Epidermal melanocyte (primary cell): Measurements from ENCODE around the gene VLDLR.
"Not testable (repeated sequence)": the region's sequence is repeated elsewhere in the genome, so short reads cannot be mapped to it uniquely, and the experiment has no call there.

Experiments used
- DNase-seq: peaks from one replicate; pipeline ENCODE4 v3.0.0; 2011; ENCODE audit warnings: low spot score; ENCODE audit not compliant: insufficient read length

The VLDLR gene

DNA sequence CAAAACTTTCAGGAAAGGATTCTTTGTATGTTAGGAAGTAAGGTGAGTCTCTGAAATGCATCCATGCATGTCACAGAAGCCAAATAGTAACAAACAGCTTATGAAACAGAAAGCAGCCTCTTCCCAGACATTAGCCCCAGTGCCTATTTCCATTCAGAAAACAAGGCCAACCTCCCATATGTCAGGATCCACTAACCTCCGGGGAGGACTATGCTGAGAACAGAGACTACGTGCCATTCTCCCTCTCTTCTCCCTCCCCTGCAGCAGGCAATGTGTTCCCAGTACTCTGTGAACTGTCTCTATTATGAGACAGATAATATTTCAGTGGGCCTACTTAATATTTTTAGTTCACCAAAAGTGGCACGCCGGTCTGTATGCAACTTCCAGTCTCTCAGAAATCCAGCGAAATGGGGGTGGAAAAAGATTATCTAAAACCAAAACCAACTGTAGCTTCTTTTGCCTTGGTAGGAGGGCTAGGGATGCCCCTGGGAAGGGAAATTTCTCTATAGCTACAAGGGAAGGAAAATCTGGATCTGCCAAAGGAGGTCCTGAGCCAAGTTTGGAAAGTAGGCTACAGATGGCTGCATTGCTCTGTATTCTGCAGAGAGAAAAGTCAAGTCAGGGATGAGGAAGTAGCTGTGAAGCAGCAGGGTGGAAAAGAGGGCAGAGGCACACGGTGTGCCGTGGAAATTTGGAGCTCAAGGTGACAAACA, 42.0 kb downstream of the VLDLR start:
- no peak for DNase-seq

DNA sequence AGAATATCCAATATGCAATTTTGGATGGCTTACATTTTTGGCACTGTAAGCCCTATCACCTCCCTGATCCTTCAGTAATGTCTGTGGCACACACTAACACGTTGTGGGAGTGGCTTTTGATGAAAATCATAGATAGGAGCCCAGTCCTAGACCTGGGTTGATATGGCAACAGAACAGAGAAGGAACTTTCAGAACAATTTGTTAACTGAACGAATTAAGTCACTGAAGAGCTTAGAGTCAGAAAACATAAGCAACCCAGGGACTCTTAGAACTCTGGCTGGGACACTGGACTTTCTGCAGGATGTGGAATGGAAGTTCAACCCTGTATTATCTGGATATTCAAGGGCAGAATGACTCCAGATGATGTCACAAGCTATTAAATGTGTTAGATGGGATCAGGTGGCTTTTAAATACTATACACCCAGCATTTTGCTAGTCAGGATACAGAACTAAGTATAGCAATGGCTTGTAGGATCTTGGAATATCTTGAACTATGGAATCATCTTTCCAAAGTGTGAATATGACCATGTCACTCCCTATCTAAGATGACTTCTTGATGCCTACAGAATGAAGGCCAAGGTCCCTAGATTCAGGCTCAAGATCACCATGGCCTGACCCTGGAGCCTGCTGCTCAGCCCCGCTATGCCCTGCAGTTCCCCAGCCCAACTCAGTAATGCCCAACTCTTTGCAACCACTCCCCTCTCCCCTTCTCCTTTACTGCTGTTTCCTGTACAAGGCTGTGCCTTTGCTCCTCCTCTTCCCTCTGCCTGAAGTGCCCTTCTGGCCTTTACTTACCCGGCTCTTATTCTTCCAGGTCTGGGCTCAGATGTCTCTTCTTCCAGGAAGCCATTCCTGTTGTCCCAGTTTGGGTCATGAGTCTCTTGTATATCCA, 42.8 kb downstream of the VLDLR start:
- no peak for DNase-seq

DNA sequence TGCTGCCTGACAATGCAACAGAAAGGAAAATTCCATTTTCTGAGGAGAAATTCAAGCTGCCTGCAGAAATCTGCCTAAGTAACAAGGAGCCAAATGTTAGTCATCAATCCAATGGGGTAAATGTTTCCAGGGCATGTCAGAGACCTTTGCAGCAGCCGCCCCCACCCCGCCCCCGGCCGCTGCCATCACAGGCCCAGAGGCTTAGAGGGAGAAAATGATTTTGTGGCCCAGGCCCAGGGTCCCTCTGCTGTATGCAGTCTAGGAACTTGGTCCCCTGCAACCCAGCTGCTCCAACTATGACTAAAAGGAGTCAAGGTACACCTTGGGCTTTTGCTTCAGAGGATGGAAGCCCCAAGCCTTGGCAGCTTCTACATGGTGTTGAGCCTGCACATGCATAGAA, 45.0 kb downstream of the VLDLR start:
- no peak for DNase-seq

DNA sequence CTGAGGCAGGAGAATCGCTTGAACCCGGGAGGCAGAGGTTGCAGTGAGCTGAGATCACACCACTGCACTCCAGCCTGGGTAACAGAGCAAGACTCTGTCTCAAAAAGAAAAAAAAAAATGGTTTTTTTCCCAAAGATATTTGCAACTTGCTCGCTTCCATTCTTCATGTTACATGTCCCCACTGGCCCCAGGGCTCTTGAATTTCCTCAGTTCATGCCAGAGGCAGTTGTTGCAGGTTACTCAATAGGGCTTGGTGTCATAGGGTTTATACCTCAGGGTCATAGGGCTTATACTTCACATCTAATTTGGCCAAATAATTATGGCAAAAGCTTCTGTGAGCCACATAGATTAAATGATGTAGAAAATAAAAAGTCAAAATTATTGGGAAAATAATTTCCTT, 51.6 kb downstream of the VLDLR start:
- no peak for DNase-seq

DNA sequence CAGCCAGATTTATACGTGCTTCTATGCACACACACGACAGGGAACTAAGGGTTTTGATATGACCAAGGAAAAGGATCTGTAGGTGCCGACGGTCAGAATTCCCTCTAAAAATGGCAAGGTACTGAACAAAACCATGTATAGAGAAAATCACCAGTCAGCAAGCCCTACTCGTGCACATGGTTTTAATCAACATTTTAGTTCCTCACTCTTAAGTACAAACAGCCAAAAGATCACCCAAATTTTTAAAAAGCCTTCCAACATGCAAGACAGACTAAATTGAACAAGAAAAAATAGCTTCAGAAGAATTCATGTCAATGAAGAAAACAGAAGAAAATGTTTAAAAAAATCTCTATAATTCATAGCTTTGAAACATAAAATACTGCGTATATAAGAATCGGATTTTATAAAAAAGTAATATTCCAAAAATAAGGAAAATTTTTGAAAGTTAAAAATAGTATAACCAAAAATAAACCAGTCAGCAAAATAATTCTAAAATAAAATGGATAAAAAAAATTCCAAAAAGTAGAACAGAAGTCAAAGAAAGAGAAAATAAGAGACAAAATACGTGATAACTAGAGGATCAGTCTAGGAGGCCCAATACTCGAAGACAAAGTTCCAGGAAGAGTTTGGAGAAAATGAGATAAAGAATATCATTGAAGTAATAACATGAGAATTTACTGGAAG, 52.7 kb downstream of the VLDLR start:
- no peak for DNase-seq

DNA sequence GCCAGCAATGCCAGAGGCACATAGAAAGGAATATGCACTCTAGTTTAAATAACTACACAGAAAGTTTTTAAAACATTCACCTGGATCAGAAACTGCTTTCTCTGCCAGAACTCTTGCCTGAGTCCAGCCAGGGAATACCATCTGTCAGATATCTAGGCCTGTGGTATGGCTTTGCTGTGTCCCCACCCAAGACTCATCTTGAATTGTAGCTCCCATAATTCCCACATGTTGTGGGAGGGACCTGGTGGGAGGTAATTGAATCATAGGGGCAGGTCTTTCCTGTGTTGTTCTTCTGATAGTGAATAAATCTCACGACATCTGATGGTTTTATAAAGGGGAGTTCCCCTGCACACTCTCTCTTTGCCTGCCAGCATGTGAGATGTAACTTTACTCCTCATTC, 54.2 kb downstream of the VLDLR start:
- no peak for DNase-seq

DNA sequence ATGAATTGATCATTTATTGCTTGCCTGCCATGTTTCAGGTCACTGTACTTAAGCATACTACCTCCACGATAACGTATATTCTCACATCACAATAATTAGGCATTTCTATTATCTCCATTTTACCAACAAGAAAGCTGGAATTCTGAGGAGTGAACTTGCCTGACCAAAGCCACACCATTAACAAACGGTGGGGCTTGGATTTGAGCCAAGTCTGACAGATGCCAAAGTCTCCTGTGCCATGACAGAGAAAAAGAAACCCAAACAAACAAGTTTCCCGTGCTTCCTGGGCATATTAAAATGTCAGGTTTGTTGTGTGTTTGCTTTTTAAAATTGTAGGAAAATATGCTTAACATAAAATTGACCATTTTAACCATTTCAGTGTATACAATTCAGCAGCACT, 54.9 kb downstream of the VLDLR start:
- DNase-seq = no peak

DNA sequence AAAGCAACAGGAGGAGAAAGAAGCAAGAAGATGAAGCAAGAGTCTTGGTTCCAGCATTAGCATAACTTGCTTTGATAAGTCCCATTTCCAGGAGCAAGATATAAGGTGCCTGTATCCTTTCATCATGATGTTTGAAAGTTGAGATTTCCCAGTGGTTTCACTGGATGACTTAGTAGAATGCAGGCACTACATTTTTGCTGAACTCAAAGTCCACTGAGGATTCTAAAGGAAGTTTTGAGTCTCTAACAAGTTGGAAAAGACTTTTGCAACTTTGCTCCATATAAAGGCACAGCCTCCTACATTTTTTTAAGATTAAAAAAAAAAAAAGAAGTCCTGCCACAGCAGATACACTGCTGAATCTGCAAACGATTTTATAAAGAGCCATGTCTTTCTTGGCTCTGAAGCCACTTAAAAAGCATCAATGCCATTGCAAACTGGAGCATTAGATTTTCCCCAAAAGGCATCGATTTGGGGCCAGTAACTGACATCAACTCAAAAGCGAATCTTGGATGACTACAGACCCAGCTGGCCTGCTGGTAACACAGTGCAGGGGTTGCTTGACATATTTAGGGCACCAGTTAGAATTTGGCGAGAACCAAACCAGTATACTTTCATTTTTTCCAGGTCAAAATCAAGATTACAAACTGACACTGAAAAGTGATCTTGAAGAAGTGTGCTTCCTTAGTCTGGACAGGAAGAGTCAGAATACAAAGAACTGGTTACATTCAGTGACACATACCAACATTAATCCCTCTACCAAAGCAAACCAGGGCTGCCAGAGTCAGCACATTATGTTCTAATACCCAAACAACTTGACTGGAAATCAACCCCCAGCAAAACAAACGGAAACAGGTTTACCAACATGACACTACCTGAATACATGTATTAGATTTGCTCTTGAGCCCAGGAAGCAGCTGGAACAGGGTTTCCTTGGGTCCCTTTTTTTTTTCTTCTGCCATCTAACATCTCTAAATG, 56.6 kb downstream of the VLDLR start:
- DNase-seq = no peak

DNA sequence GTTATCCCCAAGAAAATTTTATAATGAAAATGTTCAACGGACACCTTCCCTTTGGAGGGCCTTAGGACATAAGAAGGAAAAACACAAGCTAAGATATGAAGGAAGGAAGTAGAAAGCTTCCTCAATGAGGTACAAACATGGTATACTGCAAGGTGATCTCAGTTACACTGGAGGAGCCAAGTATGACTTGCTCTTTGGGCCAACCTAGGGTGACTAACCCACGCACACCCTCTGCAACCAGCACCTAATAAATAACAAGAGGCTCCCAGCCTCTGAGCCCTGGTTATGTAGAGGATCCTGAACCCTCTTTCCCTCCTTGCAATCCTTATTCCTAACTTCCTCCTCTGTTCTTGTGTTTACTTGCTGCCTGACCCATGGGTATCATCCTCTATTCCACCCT, 57.4 kb downstream of the VLDLR start:
- no peak for DNase-seq

DNA sequence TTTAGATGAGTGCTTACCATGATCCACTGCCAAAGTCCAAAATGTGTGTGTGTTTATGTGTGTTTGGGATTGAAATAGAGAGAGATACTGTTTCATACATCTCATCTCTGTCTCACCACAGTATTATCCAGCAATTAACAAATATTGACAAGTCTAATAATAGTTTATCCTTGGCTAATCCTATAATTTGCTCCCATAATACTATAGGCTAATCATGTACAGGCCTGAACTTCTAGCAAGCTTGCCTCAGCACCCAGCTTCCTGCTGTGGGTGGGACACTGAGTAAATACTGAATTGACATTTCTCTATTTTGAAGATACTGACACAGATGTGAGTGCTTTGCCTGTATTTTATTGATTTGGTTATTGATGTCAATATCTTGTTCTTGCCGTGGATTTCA, 60.4 kb downstream of the VLDLR start:
- DNase-seq = no peak

DNA sequence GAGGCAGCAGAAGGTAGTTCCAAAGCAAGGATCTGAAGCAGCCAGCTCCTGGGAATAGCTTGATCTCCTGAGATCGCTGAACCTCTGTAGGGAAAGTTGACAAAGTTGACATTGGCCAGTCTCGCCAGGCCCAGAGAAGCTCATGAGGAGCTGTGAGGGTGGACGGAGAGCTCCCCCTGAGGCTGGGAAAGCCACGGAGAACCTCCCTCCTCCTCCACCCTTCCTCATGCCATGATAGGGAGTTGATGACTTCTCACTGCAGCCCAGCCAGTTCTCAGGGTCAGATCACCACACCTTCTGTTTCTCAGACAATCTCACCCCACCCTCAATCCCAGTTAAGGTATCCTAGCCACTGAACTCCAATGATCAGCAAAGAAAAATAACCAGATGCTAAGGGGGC, 65.3 kb downstream of the VLDLR start:
- DNase-seq = no peak

DNA sequence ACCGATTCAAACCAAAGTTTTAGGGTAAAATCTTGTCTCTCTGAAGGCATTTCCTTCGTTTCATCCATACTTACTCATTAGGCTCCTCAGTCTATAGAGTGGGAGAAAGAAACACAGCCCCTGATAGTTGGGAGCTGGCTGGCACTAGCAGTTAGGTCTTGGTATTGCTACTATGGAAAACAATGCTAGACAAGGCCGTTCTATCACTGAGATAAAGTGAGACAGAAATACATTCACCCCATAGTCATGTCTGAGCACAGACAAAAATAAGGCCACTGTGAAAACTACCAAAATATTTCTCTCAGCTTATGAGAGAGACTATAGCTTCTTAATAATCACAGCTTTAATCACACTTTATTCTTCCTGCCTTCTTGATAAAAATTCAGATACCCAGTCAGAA, 67.0 kb downstream of the VLDLR start:
- no peak for DNase-seq

DNA sequence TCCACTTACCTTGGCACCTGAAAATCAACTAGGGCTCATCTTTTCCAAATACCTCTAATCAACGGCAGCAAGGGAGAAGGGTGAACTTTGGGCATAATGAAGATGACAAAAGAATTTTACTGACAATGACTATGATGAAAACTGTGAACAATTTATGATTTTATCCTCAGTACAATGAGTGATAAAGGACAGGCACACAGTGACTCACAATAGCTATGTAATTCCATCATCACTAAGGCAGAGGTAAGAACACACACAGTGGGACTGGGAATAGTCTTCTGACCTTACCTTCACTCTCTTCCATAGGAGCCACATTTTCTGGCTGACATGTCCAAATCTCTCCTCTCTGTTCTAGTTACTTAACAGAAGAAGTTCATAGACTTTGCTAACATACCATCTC, 69.6 kb downstream of the VLDLR start:
- DNase-seq = no peak

DNA sequence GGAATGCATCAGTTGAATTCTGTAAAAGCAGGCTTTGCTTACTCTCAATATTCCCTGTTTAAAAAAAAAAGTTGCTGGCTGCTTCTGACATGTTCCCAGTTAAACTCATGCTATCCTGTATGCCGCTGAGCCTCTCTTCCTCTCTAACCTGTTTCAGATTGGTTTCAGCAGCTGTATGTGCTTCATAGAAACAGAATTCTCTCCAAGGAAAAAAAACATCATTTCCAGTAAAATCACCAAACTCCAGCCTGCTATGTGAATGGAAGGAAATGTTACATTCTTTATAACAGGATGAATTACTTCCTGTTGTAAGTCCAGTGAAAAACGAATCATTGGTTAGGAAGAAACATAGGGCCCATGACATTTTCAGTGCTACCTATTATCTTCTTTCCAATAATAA, 70.0 kb downstream of the VLDLR start:
- no peak for DNase-seq

DNA sequence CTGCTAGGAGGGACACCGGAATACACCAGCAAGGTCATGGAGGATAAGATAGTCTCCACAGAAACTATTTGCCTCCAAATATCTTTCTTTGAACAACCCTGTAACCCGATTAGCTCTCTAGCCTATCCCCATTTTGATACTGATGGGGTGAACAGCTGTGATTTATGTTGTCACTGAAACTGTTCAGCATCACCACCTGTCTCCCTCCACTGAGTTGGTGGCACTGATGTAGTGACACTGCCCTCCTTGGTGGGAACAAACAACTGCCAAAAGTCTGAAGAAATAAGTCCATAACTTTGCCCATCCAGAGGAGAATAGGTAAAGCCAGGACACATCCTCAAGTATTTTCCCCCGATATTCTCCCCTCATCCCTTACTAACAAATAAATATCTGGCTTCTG, 71.5 kb downstream of the VLDLR start:
- DNase-seq = no peak

DNA sequence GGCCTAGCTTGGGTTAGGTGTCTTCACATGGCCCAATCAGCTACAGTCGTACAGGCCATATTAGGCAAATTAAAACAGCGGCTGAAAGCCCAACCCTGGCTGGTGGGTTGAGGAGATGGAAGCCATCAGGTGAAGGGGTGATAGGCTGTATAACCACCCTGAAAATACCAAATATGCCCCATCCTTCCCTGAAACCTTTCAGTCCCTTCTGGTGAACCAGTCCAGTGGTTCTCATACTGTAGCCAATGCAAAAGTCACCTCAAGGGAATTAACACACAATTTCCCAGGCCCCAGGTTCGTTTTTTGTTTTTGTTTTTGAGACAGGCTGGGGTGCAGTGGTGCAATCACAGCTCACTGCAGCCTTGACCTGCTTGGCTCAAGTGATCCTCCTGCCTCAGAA, 75.9 kb downstream of the VLDLR start:
- no peak for DNase-seq

DNA sequence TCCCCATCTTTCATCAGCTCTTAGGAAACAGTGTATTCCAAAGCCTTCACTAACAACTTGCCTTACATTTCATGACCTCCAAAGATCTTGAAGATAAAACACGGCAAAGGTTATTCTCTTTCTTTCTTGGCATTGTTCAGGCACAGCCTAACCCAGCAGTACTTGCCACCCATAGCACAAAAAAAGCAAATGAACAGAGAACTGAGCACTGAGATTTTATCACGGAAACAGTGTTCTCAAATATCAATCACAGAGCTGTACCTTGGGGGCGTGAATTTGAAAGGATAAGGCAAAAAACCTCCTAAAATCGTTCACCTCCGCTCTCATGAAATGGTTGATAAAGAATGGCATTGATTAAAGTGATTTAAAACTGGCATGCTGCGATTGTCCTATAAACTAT, 78.8 kb downstream of the VLDLR start:
- no peak for DNase-seq

DNA sequence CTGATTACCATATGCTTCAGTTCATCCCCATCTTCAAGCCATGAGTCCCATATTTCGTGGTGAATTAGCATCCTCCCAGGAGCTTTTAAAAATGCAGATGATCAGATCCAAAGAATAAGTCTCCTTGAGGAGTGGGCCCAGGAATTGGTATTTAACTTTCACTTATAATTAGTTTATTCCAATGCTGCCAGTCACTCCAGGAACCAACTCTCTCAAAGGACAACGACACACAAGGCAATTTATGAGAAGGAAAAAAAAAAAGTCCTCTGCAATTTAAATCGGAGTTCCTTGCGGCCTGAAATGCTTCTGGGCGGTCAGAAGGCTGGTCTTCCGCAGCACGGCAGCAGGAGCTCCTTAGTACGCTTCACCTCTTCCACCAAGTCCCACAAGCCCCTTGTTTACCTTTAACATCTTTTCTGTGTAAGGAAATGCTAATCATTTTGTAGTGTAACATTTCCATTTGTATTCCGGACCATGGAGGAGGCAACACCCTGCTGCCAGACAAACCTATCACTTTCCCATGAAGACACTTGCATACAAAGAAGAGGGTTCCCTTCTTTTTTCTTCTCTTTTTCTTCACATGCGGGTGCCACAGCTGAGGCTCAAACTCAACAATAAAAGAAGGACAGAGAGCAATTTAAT, 79.4 kb downstream of the VLDLR start:
- no peak for DNase-seq

DNA sequence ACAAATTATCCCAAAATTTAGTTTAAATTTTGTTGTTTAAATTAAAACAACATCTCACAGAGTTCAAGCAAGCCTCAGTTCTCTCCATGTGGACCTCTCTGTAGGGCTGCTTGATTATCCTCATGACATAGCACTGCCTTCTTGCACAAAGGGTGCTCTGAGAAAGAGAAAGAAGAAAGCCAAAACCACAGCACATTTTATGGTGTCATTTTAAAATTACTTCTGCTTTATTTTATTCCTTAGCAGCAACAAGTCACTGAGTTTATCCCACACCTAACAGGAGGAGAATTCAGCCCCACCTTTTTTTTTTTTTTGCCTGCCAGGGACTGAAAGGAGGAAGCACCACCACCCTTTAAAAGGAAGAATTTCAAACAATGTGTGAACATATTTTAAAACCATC, 82.9 kb downstream of the VLDLR start:
- no peak for DNase-seq

DNA sequence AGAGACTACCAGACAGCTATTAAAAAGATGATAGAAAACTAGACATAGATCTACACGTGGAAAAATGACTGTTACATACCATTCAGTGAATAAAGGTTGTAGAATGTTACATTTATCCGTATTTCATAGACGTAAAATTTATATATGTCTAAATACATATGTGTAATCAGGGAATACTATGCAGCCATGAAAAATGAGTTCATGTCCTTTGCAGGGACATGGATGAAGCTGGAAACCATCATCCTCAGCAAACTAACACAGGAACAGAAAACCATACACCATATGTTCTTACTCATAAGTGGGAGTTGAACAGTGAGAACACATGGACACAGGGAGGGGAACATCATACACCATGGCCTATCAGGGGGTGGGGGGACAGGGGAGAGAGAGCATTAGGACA, 85.7 kb downstream of the VLDLR start:
- DNase-seq = not testable (repeated sequence)
